ENCODE results near the gene ERP44.

ERP44 gene

DNA sequence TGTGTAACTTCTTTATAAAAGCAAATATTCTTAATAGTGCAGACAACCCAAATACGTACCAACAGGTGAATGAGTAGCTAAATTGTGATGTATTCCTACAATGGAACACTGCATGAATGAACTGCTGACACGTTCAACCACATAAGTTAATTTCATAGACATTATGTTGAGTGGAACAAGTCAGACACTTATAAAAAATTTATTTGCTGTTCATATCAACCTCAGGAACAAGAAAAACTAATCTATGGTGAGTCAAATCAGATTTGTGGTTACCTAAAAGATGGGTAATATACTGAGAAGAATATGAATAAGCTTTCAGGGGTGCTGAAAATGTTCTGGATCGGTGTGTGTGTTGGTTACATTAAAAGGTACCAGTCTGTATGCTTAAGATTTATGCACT lies 35.9 kb upstream of the ERP44 start:
- Histone ChIP-seq H3K36me3 (ENCODE audit: control insufficient read depth, low read length) (peaks cover 12% of the 10 kb centered on the region), H3K9me3 (ENCODE audit: control insufficient read depth, insufficient read depth, low read length) (no peaks in the 10 kb centered on the region), H3K4me2 (ENCODE audit: low read length) (no peak overlapping the region), H3K4me3 (ENCODE audit: low read length) (no peak overlapping the region), H3K27ac (ENCODE audit: low read depth, low read length) (no peak overlapping the region), H3F3A (ENCODE audit: control insufficient read depth, insufficient read depth) (no peaks in the 10 kb centered on the region), H3K9me2 (replicated peaks; ENCODE audit: control insufficient read depth, low read length) (no peaks in the 10 kb centered on the region), H3K79me2 (ENCODE audit: control insufficient read depth, low read length) (no peaks in the 10 kb centered on the region), H3K4me1 (ENCODE audit: control insufficient read depth, low read length) (no peaks in the 10 kb centered on the region), H4K20me1 (ENCODE audit: control insufficient read depth, insufficient read depth, low read depth, low read length) (no peaks in the 10 kb centered on the region), H3K27me3 (ENCODE audit: control insufficient read depth, low read length) (no peaks in the 10 kb centered on the region)
- TF ChIP-seq, protein P1, sequence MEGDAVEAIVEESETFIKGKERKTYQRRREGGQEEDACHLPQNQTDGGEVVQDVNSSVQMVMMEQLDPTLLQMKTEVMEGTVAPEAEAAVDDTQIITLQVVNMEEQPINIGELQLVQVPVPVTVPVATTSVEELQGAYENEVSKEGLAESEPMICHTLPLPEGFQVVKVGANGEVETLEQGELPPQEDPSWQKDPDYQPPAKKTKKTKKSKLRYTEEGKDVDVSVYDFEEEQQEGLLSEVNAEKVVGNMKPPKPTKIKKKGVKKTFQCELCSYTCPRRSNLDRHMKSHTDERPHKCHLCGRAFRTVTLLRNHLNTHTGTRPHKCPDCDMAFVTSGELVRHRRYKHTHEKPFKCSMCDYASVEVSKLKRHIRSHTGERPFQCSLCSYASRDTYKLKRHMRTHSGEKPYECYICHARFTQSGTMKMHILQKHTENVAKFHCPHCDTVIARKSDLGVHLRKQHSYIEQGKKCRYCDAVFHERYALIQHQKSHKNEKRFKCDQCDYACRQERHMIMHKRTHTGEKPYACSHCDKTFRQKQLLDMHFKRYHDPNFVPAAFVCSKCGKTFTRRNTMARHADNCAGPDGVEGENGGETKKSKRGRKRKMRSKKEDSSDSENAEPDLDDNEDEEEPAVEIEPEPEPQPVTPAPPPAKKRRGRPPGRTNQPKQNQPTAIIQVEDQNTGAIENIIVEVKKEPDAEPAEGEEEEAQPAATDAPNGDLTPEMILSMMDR (IDR thresholded peaks at IDR 0.05; ENCODE audit: low read depth, low read length, poor library complexity, severe bottlenecking): no peak

DNA sequence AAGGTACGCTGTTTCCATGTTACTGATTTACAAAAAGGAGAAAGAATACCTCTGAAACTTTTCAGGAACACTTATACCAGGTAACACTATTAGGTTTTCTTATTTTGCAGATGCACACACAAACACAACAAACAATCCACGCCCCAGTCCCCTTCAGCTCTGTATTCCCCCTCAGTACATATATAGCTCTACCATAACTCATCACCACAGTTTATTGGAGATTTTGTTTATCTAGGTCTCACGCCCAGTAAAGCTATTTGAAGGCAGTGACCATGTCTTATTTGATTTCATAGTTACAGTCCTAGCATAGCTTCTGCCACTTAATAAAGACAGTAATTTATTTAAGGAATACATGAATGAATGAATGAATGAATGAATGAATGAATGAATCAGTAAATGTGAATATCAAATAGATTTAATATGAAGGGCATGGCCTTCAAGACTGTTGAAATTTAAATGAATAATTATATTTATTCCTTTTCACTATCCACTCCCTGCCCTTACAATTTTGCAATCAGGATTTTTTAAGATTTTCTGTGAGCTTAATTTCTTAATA lies 33.2 kb upstream of the ERP44 start:
- H3K36me3 ChIP-seq (ENCODE audit: control insufficient read depth, low read length): peaks cover 23% of the 10 kb centered on the region

DNA sequence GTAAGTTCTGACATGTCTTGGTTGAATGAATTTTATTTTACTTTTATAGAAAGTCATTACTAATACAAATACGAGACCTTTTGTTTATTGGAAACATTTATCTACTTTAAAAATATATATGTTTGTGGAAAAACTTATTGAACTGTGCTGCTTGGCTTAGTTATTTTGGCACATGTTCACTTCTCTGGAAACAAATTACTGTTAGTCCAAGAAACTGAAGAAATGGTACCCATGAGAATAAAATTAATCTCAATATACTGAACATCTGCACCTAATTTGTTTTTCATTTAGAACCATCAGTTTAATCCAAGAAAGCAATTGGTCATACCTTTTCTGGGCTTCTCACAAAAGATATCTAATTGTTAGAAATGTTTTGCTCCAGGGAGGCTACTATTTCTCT lies 32.4 kb upstream of the ERP44 start:
- no peaks in the 10 kb centered on the region for H3F3A ChIP-seq (ENCODE audit: control insufficient read depth, insufficient read depth)

More for the DNA sequence above, 33.2 kb upstream of the ERP44 start:
- Histone ChIP-seq H3K9me3 (ENCODE audit: control insufficient read depth, insufficient read depth, low read length) (no peaks in the 10 kb centered on the region), H3K9me2 (replicated peaks; ENCODE audit: control insufficient read depth, low read length) (no peaks in the 10 kb centered on the region), H3K4me3 (ENCODE audit: low read length) (no peak overlapping the region), H4K20me1 (ENCODE audit: control insufficient read depth, insufficient read depth, low read depth, low read length) (no peaks in the 10 kb centered on the region), H3K4me2 (ENCODE audit: low read length) (no peak overlapping the region), H3F3A (ENCODE audit: control insufficient read depth, insufficient read depth) (no peaks in the 10 kb centered on the region), H3K27me3 (ENCODE audit: control insufficient read depth, low read length) (no peaks in the 10 kb centered on the region), H3K4me1 (ENCODE audit: control insufficient read depth, low read length) (no peaks in the 10 kb centered on the region), H3K79me2 (ENCODE audit: control insufficient read depth, low read length) (no peaks in the 10 kb centered on the region), H3K27ac (ENCODE audit: low read depth, low read length) (no peak overlapping the region)
- TF ChIP-seq, protein P1 (IDR thresholded peaks at IDR 0.05; ENCODE audit: low read depth, low read length, poor library complexity, severe bottlenecking): no peak
- TF ChIP-seq EZH2phosphoT487 (IDR thresholded peaks at IDR 0.05; ENCODE audit: borderline replicate concordance, low read length): no peak

More for the DNA sequence above, 32.4 kb upstream of the ERP44 start:
- H3K36me3 ChIP-seq (ENCODE audit: control insufficient read depth, low read length): peaks cover 28% of the 10 kb centered on the region
- H3K4me1 ChIP-seq (ENCODE audit: control insufficient read depth, low read length): no peaks in the 10 kb centered on the region
- H3K4me3 ChIP-seq (ENCODE audit: low read length): no peak overlapping the region
- H4K20me1 ChIP-seq (ENCODE audit: control insufficient read depth, insufficient read depth, low read depth, low read length): no peaks in the 10 kb centered on the region
- H3K79me2 ChIP-seq (ENCODE audit: control insufficient read depth, low read length): no peaks in the 10 kb centered on the region
- TF ChIP-seq, protein P1 (IDR thresholded peaks at IDR 0.05; ENCODE audit: low read depth, low read length, poor library complexity, severe bottlenecking): no peak
- TF ChIP-seq EZH2phosphoT487 (IDR thresholded peaks at IDR 0.05; ENCODE audit: borderline replicate concordance, low read length): no peak
- H3K4me2 ChIP-seq (ENCODE audit: low read length): no peak overlapping the region
- H3K27me3 ChIP-seq (ENCODE audit: control insufficient read depth, low read length): no peaks in the 10 kb centered on the region
- H3K9me3 ChIP-seq (ENCODE audit: control insufficient read depth, insufficient read depth, low read length): no peaks in the 10 kb centered on the region
- no peak overlapping the region for H3K27ac ChIP-seq (ENCODE audit: low read depth, low read length)
- no peaks in the 10 kb centered on the region for H3K9me2 ChIP-seq (replicated peaks; ENCODE audit: control insufficient read depth, low read length)

All from DOHH2 (cell line).